ENCODE measurements around the gene JPH4.
A peak's percentile ranks its signal among the peaks of the same experiment; 100 is the strongest.
"Not testable (repeated sequence)": the region's sequence is repeated elsewhere in the genome, so short reads cannot be mapped to it uniquely, and the experiment has no call there.

JPH4 gene

GRCh38 chr14:23540141-23540469 lies 38.5 kb downstream of the JPH4 start:
- DNase-seq (ENCODE audit: low spot score in 2 of 2), result no peak
- ATAC-seq (replicated peaks; ENCODE audit: extremely low read depth, poor library complexity, severe bottlenecking), result no peak
- no peaks in the 10 kb centered on the region for H3K36me3 Mint-ChIP-seq (ENCODE audit: insufficient read depth)
- H3K4me1 Mint-ChIP-seq, result no peaks in the 10 kb centered on the region
- no peaks in the 10 kb centered on the region for H3K27me3 Mint-ChIP-seq
- no peaks in the 10 kb centered on the region for H3K9me3 Mint-ChIP-seq
- H3K27ac Mint-ChIP-seq (ENCODE audit: low read depth), result no peak overlapping the region
- H3K4me3 Mint-ChIP-seq, result no peak overlapping the region

- H3K27ac Mint-ChIP-seq (ENCODE audit: low read depth), result peak overlapping the region; percentile 16
- H3K4me1 Mint-ChIP-seq, result no peaks in the 10 kb centered on the region
- ATAC-seq (replicated peaks; ENCODE audit: extremely low read depth, poor library complexity, severe bottlenecking) (no peak), DNase-seq (ENCODE audit: low spot score in 2 of 2) (no peak)
- H3K4me3 Mint-ChIP-seq, result no peak overlapping the region
- no peaks in the 10 kb centered on the region for H3K27me3 Mint-ChIP-seq
- H3K9me3 Mint-ChIP-seq, result no peaks in the 10 kb centered on the region
- H3K36me3 Mint-ChIP-seq (ENCODE audit: insufficient read depth), result no peaks in the 10 kb centered on the region
Measured at GRCh38 chr14:23539248-23540140, 39.1 kb downstream of the JPH4 start.

- H3K27ac Mint-ChIP-seq (ENCODE audit: low read depth), result no peak overlapping the region
Measured at GRCh38 chr14:23538785-23539184, 39.8 kb downstream of the JPH4 start.

GRCh38 chr14:23538050-23538718 lies 40.4 kb downstream of the JPH4 start:
- H3K27me3 Mint-ChIP-seq, result no peaks in the 10 kb centered on the region
- no peaks in the 10 kb centered on the region for H3K9me3 Mint-ChIP-seq
- H3K4me3 Mint-ChIP-seq, result no peak overlapping the region
- DNase-seq (ENCODE audit: low spot score in 2 of 2), result no peak
- no peak for ATAC-seq (replicated peaks; ENCODE audit: extremely low read depth, poor library complexity, severe bottlenecking)
- H3K4me1 Mint-ChIP-seq, result no peaks in the 10 kb centered on the region
- no peaks in the 10 kb centered on the region for H3K36me3 Mint-ChIP-seq (ENCODE audit: insufficient read depth)
- H3K27ac Mint-ChIP-seq (ENCODE audit: low read depth), result no peak overlapping the region

More at GRCh38 chr14:23538785-23539184, 39.8 kb downstream of the JPH4 start:
- no peaks in the 10 kb centered on the region for H3K27me3 Mint-ChIP-seq
- H3K4me1 Mint-ChIP-seq, result no peaks in the 10 kb centered on the region
- no peak for DNase-seq (ENCODE audit: low spot score in 2 of 2)
- H3K36me3 Mint-ChIP-seq (ENCODE audit: insufficient read depth), result no peaks in the 10 kb centered on the region
- no peak overlapping the region for H3K4me3 Mint-ChIP-seq
- no peaks in the 10 kb centered on the region for H3K9me3 Mint-ChIP-seq
- no peak for ATAC-seq (replicated peaks; ENCODE audit: extremely low read depth, poor library complexity, severe bottlenecking)

- Mint-ChIP-seq H3K27me3 (no peaks in the 10 kb centered on the region), H3K36me3 (ENCODE audit: insufficient read depth) (no peaks in the 10 kb centered on the region), H3K4me3 (no peak overlapping the region), H3K27ac (ENCODE audit: low read depth) (no peak overlapping the region), H3K4me1 (no peaks in the 10 kb centered on the region), H3K9me3 (no peaks in the 10 kb centered on the region)
- ATAC-seq (replicated peaks; ENCODE audit: extremely low read depth, poor library complexity, severe bottlenecking) (no peak), DNase-seq (ENCODE audit: low spot score in 2 of 2) (no peak)
Measured at GRCh38 chr14:23537351-23538049, 41.1 kb downstream of the JPH4 start.

GRCh38 chr14:23536906-23537305 lies 41.7 kb downstream of the JPH4 start:
- ATAC-seq (replicated peaks; ENCODE audit: extremely low read depth, poor library complexity, severe bottlenecking); H3K4me3 Mint-ChIP-seq; H3K27me3 Mint-ChIP-seq; DNase-seq (ENCODE audit: low spot score in 2 of 2); H3K4me1 Mint-ChIP-seq; H3K9me3 Mint-ChIP-seq; H3K36me3 Mint-ChIP-seq (ENCODE audit: insufficient read depth); H3K27ac Mint-ChIP-seq (ENCODE audit: low read depth): not testable (repeated sequence)

- no peak overlapping the region for H3K4me3 Mint-ChIP-seq
- ATAC-seq (replicated peaks; ENCODE audit: extremely low read depth, poor library complexity, severe bottlenecking) (no peak), DNase-seq (ENCODE audit: low spot score in 2 of 2) (no peak)
- no peaks in the 10 kb centered on the region for H3K9me3 Mint-ChIP-seq
- H3K4me1 Mint-ChIP-seq, result no peaks in the 10 kb centered on the region
- H3K27ac Mint-ChIP-seq (ENCODE audit: low read depth), result no peak overlapping the region
- H3K36me3 Mint-ChIP-seq (ENCODE audit: insufficient read depth), result no peaks in the 10 kb centered on the region
- H3K27me3 Mint-ChIP-seq, result no peaks in the 10 kb centered on the region
Measured at GRCh38 chr14:23536494-23536893, 42.1 kb downstream of the JPH4 start.

GRCh38 chr14:23535943-23536342 lies 42.6 kb downstream of the JPH4 start:
- Mint-ChIP-seq H3K27ac (ENCODE audit: low read depth) (no peak overlapping the region), H3K4me1 (no peaks in the 10 kb centered on the region), H3K36me3 (ENCODE audit: insufficient read depth) (no peaks in the 10 kb centered on the region), H3K9me3 (no peaks in the 10 kb centered on the region), H3K27me3 (no peaks in the 10 kb centered on the region), H3K4me3 (no peak overlapping the region)
- no peak for ATAC-seq (replicated peaks; ENCODE audit: extremely low read depth, poor library complexity, severe bottlenecking)
- DNase-seq (ENCODE audit: low spot score in 2 of 2), result no peak

- no peaks in the 10 kb centered on the region for H3K36me3 Mint-ChIP-seq (ENCODE audit: insufficient read depth)
- H3K9me3 Mint-ChIP-seq, result no peaks in the 10 kb centered on the region
Measured at GRCh38 chr14:23533652-23534435, 44.7 kb downstream of the JPH4 start.

GRCh38 chr14:23532658-23533057 lies 45.9 kb downstream of the JPH4 start:
- H3K9me3 Mint-ChIP-seq, result no peaks in the 10 kb centered on the region
- H3K36me3 Mint-ChIP-seq (ENCODE audit: insufficient read depth), result no peaks in the 10 kb centered on the region
- H3K27ac Mint-ChIP-seq (ENCODE audit: low read depth), result no peak overlapping the region
- H3K27me3 Mint-ChIP-seq, result no peaks in the 10 kb centered on the region
- no peak for DNase-seq (ENCODE audit: low spot score in 2 of 2)
- no peak for ATAC-seq (replicated peaks; ENCODE audit: extremely low read depth, poor library complexity, severe bottlenecking)
- no peaks in the 10 kb centered on the region for H3K4me1 Mint-ChIP-seq
- no peak overlapping the region for H3K4me3 Mint-ChIP-seq

More at GRCh38 chr14:23533652-23534435, 44.7 kb downstream of the JPH4 start:
- H3K27me3 Mint-ChIP-seq, result no peaks in the 10 kb centered on the region
- H3K4me3 Mint-ChIP-seq, result no peak overlapping the region
- ATAC-seq (replicated peaks; ENCODE audit: extremely low read depth, poor library complexity, severe bottlenecking) (no peak), DNase-seq (ENCODE audit: low spot score in 2 of 2) (no peak)
- no peak overlapping the region for H3K27ac Mint-ChIP-seq (ENCODE audit: low read depth)
- no peaks in the 10 kb centered on the region for H3K4me1 Mint-ChIP-seq

- DNase-seq (ENCODE audit: low spot score in 2 of 2) (no peak), ATAC-seq (replicated peaks; ENCODE audit: extremely low read depth, poor library complexity, severe bottlenecking) (no peak)
- peaks cover 2% of the 10 kb centered on the region for H3K36me3 Mint-ChIP-seq (ENCODE audit: insufficient read depth)
- no peaks in the 10 kb centered on the region for H3K9me3 Mint-ChIP-seq
- peak overlapping the region; percentile 45 for H3K27ac Mint-ChIP-seq (ENCODE audit: low read depth)
- no peaks in the 10 kb centered on the region for H3K4me1 Mint-ChIP-seq
- H3K4me3 Mint-ChIP-seq, result no peak overlapping the region
- no peaks in the 10 kb centered on the region for H3K27me3 Mint-ChIP-seq
Measured at GRCh38 chr14:23531391-23531790, 47.2 kb downstream of the JPH4 start.

GRCh38 chr14:23530375-23531055 lies 48.1 kb downstream of the JPH4 start:
- H3K27ac Mint-ChIP-seq (ENCODE audit: low read depth), result no peak overlapping the region
- H3K27me3 Mint-ChIP-seq, result no peaks in the 10 kb centered on the region
- H3K4me3 Mint-ChIP-seq, result no peak overlapping the region
- DNase-seq (ENCODE audit: low spot score in 2 of 2), result no peak
- H3K9me3 Mint-ChIP-seq, result no peaks in the 10 kb centered on the region
- peaks cover 2% of the 10 kb centered on the region for H3K36me3 Mint-ChIP-seq (ENCODE audit: insufficient read depth)
- no peak for ATAC-seq (replicated peaks; ENCODE audit: extremely low read depth, poor library complexity, severe bottlenecking)
- no peaks in the 10 kb centered on the region for H3K4me1 Mint-ChIP-seq

Data from central memory CD8-positive, alpha-beta T cell (primary cell).